Lower leg skin (tissue), 3 donors: ENCODE data around the gene UTS2R.

Experiments
- POLR2A ChIP-seq, 2 donors: fragments of 450-650 bp; IDR thresholded peaks; one replicate each; pipeline ENCODE4 v1.6.1; 2016 to 2017; ENCODE audit warnings: antibody characterized with exemption in 2 of 2, mild to moderate bottlenecking in 1 of 2, moderate library complexity in 1 of 2
- TF ChIP-seq, protein P1 (sequence below), 3 donors: fragments of 450-650 bp; IDR thresholded peaks; one replicate each; pipeline ENCODE4 v1.5.1; 2016; ENCODE audit warnings: antibody characterized with exemption in 3 of 3, mild to moderate bottlenecking in 3 of 3, moderate library complexity in 2 of 3

DNA sequence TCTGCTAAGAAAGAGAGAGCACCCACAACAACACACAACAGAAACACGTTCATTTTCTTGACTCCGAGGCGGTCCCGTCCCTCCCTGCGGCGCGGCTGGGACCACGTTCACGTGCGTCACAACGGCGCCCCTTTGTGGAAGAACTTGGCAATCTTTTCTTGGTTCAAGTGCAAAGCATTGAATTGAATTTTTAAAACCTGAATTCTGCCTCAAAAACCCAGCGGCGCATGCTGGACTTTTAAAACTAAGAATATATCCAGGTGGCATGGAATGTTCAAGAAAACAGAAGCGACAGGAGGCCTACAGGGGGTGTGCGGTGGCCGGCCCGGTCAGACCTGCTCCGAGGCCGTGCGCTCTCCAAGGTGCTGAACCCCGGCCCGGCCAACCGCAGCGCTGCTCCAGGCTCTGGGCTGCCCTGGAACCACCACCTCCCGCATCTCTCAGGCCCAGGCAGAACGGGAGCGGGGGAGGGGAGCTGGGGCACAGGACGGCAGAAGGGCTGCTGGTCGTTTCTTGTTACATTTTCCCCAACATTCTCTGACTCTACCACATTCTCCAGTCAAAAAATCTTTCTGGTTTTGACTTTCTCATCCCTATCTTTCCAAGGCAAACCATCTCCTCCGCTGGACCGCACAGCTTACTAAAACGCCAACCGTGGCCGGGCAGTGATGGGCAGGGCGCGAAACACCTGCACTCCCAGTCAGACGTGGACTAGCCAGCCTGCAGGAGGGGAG is 43.1 kb downstream of the UTS2R start:
- no peak for TF ChIP-seq POLR2A (IDR thresholded peaks at IDR 0.05)
- TF ChIP-seq, protein P1, sequence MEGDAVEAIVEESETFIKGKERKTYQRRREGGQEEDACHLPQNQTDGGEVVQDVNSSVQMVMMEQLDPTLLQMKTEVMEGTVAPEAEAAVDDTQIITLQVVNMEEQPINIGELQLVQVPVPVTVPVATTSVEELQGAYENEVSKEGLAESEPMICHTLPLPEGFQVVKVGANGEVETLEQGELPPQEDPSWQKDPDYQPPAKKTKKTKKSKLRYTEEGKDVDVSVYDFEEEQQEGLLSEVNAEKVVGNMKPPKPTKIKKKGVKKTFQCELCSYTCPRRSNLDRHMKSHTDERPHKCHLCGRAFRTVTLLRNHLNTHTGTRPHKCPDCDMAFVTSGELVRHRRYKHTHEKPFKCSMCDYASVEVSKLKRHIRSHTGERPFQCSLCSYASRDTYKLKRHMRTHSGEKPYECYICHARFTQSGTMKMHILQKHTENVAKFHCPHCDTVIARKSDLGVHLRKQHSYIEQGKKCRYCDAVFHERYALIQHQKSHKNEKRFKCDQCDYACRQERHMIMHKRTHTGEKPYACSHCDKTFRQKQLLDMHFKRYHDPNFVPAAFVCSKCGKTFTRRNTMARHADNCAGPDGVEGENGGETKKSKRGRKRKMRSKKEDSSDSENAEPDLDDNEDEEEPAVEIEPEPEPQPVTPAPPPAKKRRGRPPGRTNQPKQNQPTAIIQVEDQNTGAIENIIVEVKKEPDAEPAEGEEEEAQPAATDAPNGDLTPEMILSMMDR (IDR thresholded peaks at IDR 0.05), result no peak
